Measurements from ENCODE around the gene CCDC9.

- no peak for TF ChIP-seq CTCF (IDR thresholded peaks at IDR 0.05; ENCODE audit: low read depth, low read length, missing input control)
- no peak for TF ChIP-seq SP1 (IDR thresholded peaks at IDR 0.05)
- TF ChIP-seq HNF4A (conservative IDR thresholded peaks at IDR 0.05): no peak
- no peak for TF ChIP-seq YY1 (IDR thresholded peaks at IDR 0.05)
- TF ChIP-seq MAX (IDR thresholded peaks at IDR 0.05): no peak
- no peak for TF ChIP-seq JUND (IDR thresholded peaks at IDR 0.05)
- TF ChIP-seq RXRA (IDR thresholded peaks at IDR 0.05): no peak
- no peak for TF ChIP-seq HNF4G (IDR thresholded peaks at IDR 0.05)
- no peak for TF ChIP-seq REST (IDR thresholded peaks at IDR 0.05)
Observed at GRCh38 chr19:47283405-47284059, 27.2 kb downstream of the CCDC9 start.
